Skeletal muscle tissue (tissue), 4 donors: ENCODE results near the gene GDF2. TPM values are rescaled to one million over a fixed set of nuclear protein-coding genes. Genes with fewer than 3 reads are reported as not detected.

Experiments used
- H3K27ac ChIP-seq: one replicate; pipeline ENCODE4 v1.7.0; 2013; ENCODE audit warnings: mild to moderate bottlenecking, low read depth, low read length, inconsistent platforms
- H3K27me3 ChIP-seq, 3 donors: one replicate each; pipeline ENCODE4 v1.7.0; 2013; ENCODE audit warnings: low read length in 3 of 3; ENCODE audit not compliant: control insufficient read depth in 3 of 3, insufficient read depth in 3 of 3
- H3K36me3 ChIP-seq, 3 donors: one replicate each; pipeline ENCODE4 v1.7.0; 2013; ENCODE audit warnings: low read length in 3 of 3; ENCODE audit not compliant: control insufficient read depth in 3 of 3, insufficient read depth in 3 of 3
- H3K4me1 ChIP-seq, 3 donors: one replicate each; pipeline ENCODE4 v1.7.0; 2013; ENCODE audit warnings: low read length in 3 of 3, mild to moderate bottlenecking in 3 of 3; ENCODE audit not compliant: control insufficient read depth in 3 of 3, insufficient read depth in 3 of 3
- H3K4me3 ChIP-seq, 3 donors: one replicate each; pipeline ENCODE4 v1.7.0; 2013; ENCODE audit warnings: low read length in 3 of 3
- H3K9ac ChIP-seq, 3 donors: one replicate each; pipeline ENCODE4 v1.7.0; 2013; ENCODE audit warnings: low read length in 3 of 3, mild to moderate bottlenecking in 3 of 3, moderate library complexity in 2 of 3, low read depth in 1 of 3
- H3K9me3 ChIP-seq, 3 donors: one replicate each; pipeline ENCODE4 v1.7.0; 2013; ENCODE audit warnings: low read length in 3 of 3; ENCODE audit not compliant: control insufficient read depth in 3 of 3
- total RNA-seq: library from RNA; depleted of rRNA; stranded (reverse); fragments of >200 nt; gene quantifications from one replicate; pipeline ENCODE4 v1.2.3, GENCODE V29; 2014
- donor health status: Osteomylitis.

The GDF2 gene
- total RNA-seq, 1 donor from 2014 or later, result not detected

- peaks cover 0 to 9% (median 5%) of the 10 kb centered on the region in 3 donors for H3K4me1 ChIP-seq
- H3K36me3 ChIP-seq, result no peaks in the 10 kb centered on the region
- H3K27ac ChIP-seq, result no peak within 1 kb of the TSS
- H3K9ac ChIP-seq, result peak within 1 kb of the TSS in 1 of 3 donors; percentile 54
- no peaks in the 10 kb centered on the region for H3K9me3 ChIP-seq
- H3K27me3 ChIP-seq, result peaks cover 36 to 42% (median 37%) of the 10 kb centered on the region in 3 donors
- H3K4me3 ChIP-seq, result peak within 1 kb of the TSS; percentile 14 to 61 (median 51)
These were observed 22.4 kb upstream of the GDF2 start, which contains the start of gene GDF10 for GRCh38 chr10:47299611-47300428. Gene GDF10 (plus strand): TSS chr10:47300197. CDS start chr10:47300652, 455 bp downstream.

GRCh38 chr10:47300429-47300931 is 21.8 kb upstream of the GDF2 start:
- Histone ChIP-seq H3K9ac (peak overlapping the region in 1 of 3 donors; percentile 54), H3K36me3 (no peaks in the 10 kb centered on the region), H3K4me3 (peak overlapping the region; percentile 14 to 61 (median 51)), H3K27me3 (peaks cover 33 to 38% (median 38%) of the 10 kb centered on the region in 3 donors), H3K9me3 (no peaks in the 10 kb centered on the region), H3K4me1 (peaks cover 0 to 9% (median 5%) of the 10 kb centered on the region in 3 donors), H3K27ac (no peak overlapping the region)

DNA sequence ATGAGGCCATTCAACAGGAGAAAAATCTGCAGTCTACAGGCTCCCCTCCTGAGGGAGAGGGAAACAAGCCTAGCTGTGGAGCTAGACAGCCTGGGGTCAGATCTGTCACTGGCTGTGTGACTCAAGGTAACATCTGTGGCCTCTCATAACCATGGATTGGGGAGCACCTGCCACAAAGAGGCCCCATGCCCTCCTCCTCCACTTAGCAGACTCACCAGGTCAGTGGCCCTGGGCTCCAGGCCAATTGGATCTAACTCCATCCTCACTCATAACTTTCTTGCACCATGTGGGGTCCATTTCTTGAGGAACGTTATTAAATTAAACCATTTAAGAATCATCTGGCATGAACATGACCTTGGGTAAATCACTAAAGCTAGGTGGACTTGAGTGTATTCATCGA is 20.4 kb upstream of the GDF2 start:
- Histone ChIP-seq H3K36me3 (no peaks in the 10 kb centered on the region), H3K4me1 (peaks cover 0 to 6% (median 5%) of the 10 kb centered on the region in 3 donors), H3K27ac (no peak overlapping the region), H3K9ac (no peak overlapping the region), H3K4me3 (no peak overlapping the region), H3K9me3 (no peaks in the 10 kb centered on the region), H3K27me3 (peaks cover 33 to 35% (median 33%) of the 10 kb centered on the region in 3 donors)

- no peaks in the 10 kb centered on the region for H3K9me3 ChIP-seq
- no peaks in the 10 kb centered on the region for H3K36me3 ChIP-seq
- no peak overlapping the region for H3K4me3 ChIP-seq
- H3K9ac ChIP-seq, result no peak overlapping the region
- H3K27me3 ChIP-seq, result peaks cover 33 to 41% (median 35%) of the 10 kb centered on the region in 3 donors
- no peak overlapping the region for H3K27ac ChIP-seq
- peaks cover 0 to 6% (median 5%) of the 10 kb centered on the region in 3 donors for H3K4me1 ChIP-seq
These were observed 19.1 kb upstream of the GDF2 start for GRCh38 chr10:47303105-47303504.

GRCh38 chr10:47303866-47304265 is 18.4 kb upstream of the GDF2 start:
- Histone ChIP-seq H3K36me3 (no peaks in the 10 kb centered on the region), H3K4me1 (peaks cover 0 to 6% (median 5%) of the 10 kb centered on the region in 3 donors), H3K9ac (no peak overlapping the region), H3K27ac (no peak overlapping the region), H3K27me3 (peaks cover 31 to 42% (median 35%) of the 10 kb centered on the region in 3 donors), H3K9me3 (no peaks in the 10 kb centered on the region), H3K4me3 (no peak overlapping the region)

- no peak overlapping the region for H3K4me3 ChIP-seq
- H3K9me3 ChIP-seq, result no peaks in the 10 kb centered on the region
- peaks cover 23 to 40% (median 26%) of the 10 kb centered on the region in 3 donors for H3K27me3 ChIP-seq
- H3K4me1 ChIP-seq, result peaks cover 0 to 4% (median 2%) of the 10 kb centered on the region in 3 donors
- H3K9ac ChIP-seq, result no peak overlapping the region
- no peak overlapping the region for H3K27ac ChIP-seq
- H3K36me3 ChIP-seq, result no peaks in the 10 kb centered on the region
These were observed 16.7 kb upstream of the GDF2 start for GRCh38 chr10:47305566-47305965.

DNA sequence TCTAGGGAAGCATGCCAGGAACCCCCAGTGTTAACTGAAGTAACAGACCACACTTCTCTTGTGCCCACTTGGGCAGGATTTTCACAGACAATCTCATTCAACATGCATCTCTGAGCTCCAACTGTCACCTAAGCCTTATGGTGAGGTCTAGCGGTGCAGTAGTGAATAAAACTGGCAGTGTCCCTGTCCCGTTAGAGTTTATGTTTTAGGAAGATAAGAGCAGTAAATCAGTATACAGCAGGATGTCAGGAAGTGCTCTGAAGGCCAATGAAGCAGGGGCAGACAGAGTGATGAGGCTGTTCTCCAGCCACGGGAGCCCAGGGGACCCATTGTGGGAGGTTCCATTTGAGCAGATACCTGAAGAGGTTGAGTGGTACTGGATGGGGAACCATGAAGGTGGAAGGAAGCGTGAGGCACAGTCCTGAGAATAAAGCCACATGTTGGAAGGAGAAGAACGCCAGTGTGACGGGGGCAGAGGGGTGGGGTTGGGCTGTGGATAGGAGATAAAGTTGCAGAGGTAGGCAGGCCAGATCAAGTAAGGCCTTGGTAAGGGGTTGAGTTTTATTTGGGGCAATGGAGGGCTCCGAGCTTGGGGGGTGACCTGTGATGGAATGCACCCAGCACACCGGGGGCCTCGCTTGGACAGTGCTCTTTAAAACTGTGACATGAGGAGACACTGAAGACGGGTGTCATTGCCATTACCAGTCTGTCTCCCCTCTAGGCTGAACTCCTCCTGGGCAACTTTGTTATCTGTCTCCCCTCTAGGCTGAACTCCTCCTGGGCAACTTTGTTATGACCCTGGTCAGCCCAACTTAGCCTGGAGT is 15.7 kb upstream of the GDF2 start:
- Histone ChIP-seq H3K4me3 (no peak overlapping the region), H3K4me1 (no peaks in the 10 kb centered on the region), H3K9ac (no peak overlapping the region), H3K36me3 (no peaks in the 10 kb centered on the region), H3K9me3 (no peaks in the 10 kb centered on the region), H3K27ac (no peak overlapping the region), H3K27me3 (peaks cover 12 to 30% (median 22%) of the 10 kb centered on the region in 3 donors)

- H3K9me3 ChIP-seq, result no peaks in the 10 kb centered on the region
- peaks cover 5 to 23% (median 15%) of the 10 kb centered on the region in 3 donors for H3K27me3 ChIP-seq
- H3K4me1 ChIP-seq, result peaks cover 0 to 3% (median 0%) of the 10 kb centered on the region in 3 donors
- no peak overlapping the region for H3K27ac ChIP-seq
- H3K36me3 ChIP-seq, result no peaks in the 10 kb centered on the region
- no peak overlapping the region for H3K4me3 ChIP-seq
- H3K9ac ChIP-seq, result no peak overlapping the region
These were observed 14.9 kb upstream of the GDF2 start for GRCh38 chr10:47307381-47307780.

- Histone ChIP-seq H3K27ac (no peak overlapping the region), H3K27me3 (peaks cover 0 to 17% (median 13%) of the 10 kb centered on the region in 3 donors), H3K9ac (no peak overlapping the region), H3K9me3 (no peaks in the 10 kb centered on the region), H3K4me1 (peaks cover 0 to 3% (median 0%) of the 10 kb centered on the region in 3 donors), H3K36me3 (no peaks in the 10 kb centered on the region), H3K4me3 (no peak overlapping the region)
These were observed 13.5 kb upstream of the GDF2 start for GRCh38 chr10:47308775-47309174.
